ENCODE data around the gene CLEC3A. TPM values are rescaled to one million over a fixed set of nuclear protein-coding genes. Genes with fewer than 3 reads are reported as not detected.
A peak's percentile ranks its signal among the peaks of the same experiment; 100 is the strongest.

CLEC3A gene
- under 1 TPM in 1 of 4 donors, not detected in 3; 0.04 TPM for polyA plus RNA-seq
- long read RNA-seq, donor 1: 0 reads
- long read RNA-seq, donor 2: 0 reads
- long read RNA-seq, donor 3: 0 reads
- long read RNA-seq, donor 4: 0 reads
- long read RNA-seq, donor 5: 0 reads
- long read RNA-seq, donor 6: 0 reads
- long read RNA-seq, donor 7: 0 reads
- long read RNA-seq, donor 8: 0 reads
- long read RNA-seq, donor 9: 0 reads
- long read RNA-seq, donor 10: 0 reads

- Histone ChIP-seq H3K4me3 (ENCODE audit: low read depth in 1 of 3, low read length in 3 of 3) (no peak within 1 kb of the TSS), H3K27me3 (ENCODE audit: control insufficient read depth in 3 of 3, insufficient read depth in 3 of 3, low read length in 3 of 3) (no peaks in the 10 kb centered on the region), H3K36me3 (ENCODE audit: control insufficient read depth in 3 of 3, insufficient read depth in 2 of 3, low read depth in 1 of 3, low read length in 3 of 3) (no peaks in the 10 kb centered on the region), H3K9me3 (ENCODE audit: control insufficient read depth in 2 of 2, insufficient read depth in 1 of 2, low read depth in 1 of 2, low read length in 1 of 2) (no peaks in the 10 kb centered on the region), H3K4me1 (ENCODE audit: control insufficient read depth in 3 of 3, insufficient read depth in 2 of 3, low read depth in 1 of 3, low read length in 2 of 3) (no peaks in the 10 kb centered on the region), H3K27ac (ENCODE audit: low read depth in 1 of 3, low read length in 2 of 3) (no peak within 1 kb of the TSS)
- no peak for DNase-seq
- no peak for FAIRE-seq
- WGBS, 3 donors: 46 to 55% (median 51%) methylated on average over 5 of the region's 5 CpGs
Measured at GRCh38 chr16:78022347-78023060, at the start of gene CLEC3A. Gene CLEC3A (plus strand): TSS chr16:78022548. CDS start chr16:78022627, 79 bp downstream.

- WGBS, 3 donors: 56 to 77% (median 71%) methylated on average over 5 of the region's 5 CpGs
- DNase-seq (peak in 1 of 2 donors; percentile 34), FAIRE-seq (no peak)
Measured at GRCh38 chr16:77974883-77975282, 47.5 kb upstream of the CLEC3A start.

DNA sequence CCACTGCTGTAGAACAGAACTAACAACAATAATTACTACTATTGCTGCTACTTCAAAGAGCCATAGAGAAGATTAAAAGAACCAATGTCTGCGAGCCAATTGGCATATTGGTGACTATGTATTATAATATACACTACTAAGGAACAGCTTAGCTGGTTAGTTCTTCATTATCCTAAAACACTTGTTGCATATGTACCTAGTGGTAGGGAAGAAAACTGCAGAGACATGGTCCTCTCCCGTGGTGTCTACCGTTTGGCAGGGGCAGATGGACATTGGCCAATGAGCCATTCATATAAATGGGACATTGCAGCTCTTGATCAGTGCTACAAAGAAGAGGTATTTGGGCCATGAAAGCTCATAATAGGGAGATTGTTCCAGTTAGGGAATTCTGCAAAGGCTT, 46.4 kb upstream of the CLEC3A start:
- DNase-seq (no peak), FAIRE-seq (no peak)
- Histone ChIP-seq H3K4me3 (ENCODE audit: low read depth in 1 of 3, low read length in 3 of 3) (no peak overlapping the region), H3K27ac (ENCODE audit: low read depth in 1 of 3, low read length in 2 of 3) (no peak overlapping the region), H3K4me1 (ENCODE audit: control insufficient read depth in 3 of 3, insufficient read depth in 2 of 3, low read depth in 1 of 3, low read length in 2 of 3) (no peaks in the 10 kb centered on the region), H3K27me3 (ENCODE audit: control insufficient read depth in 3 of 3, insufficient read depth in 3 of 3, low read length in 3 of 3) (no peaks in the 10 kb centered on the region), H3K36me3 (ENCODE audit: control insufficient read depth in 3 of 3, insufficient read depth in 2 of 3, low read depth in 1 of 3, low read length in 3 of 3) (no peaks in the 10 kb centered on the region), H3K9me3 (ENCODE audit: control insufficient read depth in 2 of 2, insufficient read depth in 1 of 2, low read depth in 1 of 2, low read length in 1 of 2) (no peaks in the 10 kb centered on the region)
- 39 to 61% (median 46%) methylated on average over 3 of the region's 3 CpGs for WGBS, 3 donors

More at GRCh38 chr16:77974883-77975282, 47.5 kb upstream of the CLEC3A start:
- Histone ChIP-seq H3K4me3 (ENCODE audit: low read depth in 1 of 3, low read length in 3 of 3) (no peak overlapping the region), H3K27ac (ENCODE audit: low read depth in 1 of 3, low read length in 2 of 3) (no peak overlapping the region), H3K4me1 (ENCODE audit: control insufficient read depth in 3 of 3, insufficient read depth in 2 of 3, low read depth in 1 of 3, low read length in 2 of 3) (no peaks in the 10 kb centered on the region), H3K36me3 (ENCODE audit: control insufficient read depth in 3 of 3, insufficient read depth in 2 of 3, low read depth in 1 of 3, low read length in 3 of 3) (no peaks in the 10 kb centered on the region), H3K27me3 (ENCODE audit: control insufficient read depth in 3 of 3, insufficient read depth in 3 of 3, low read length in 3 of 3) (no peaks in the 10 kb centered on the region), H3K9me3 (ENCODE audit: control insufficient read depth in 2 of 2, insufficient read depth in 1 of 2, low read depth in 1 of 2, low read length in 1 of 2) (no peaks in the 10 kb centered on the region)

DNA sequence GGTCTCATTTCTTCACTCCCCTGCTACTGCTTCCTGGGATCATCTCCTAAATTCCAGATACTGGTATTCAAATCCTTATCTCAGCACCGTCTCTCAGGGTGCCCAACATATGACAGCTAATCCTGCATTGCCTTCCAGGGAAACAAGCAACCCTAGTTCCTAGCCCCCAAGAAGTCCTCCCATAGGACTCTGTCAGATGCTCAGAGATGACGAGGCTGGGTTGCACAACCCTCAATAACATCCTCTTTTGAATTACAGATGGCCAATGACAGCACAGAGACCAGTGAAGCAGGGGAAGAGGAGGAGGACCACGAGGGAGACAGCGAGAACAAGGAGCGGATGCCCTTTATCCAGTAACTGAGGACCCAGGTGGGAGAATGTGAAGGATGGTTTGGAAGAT, 45.0 kb upstream of the CLEC3A start:
- FAIRE-seq: no peak
- no peaks in the 10 kb centered on the region for H3K4me1 ChIP-seq (ENCODE audit: control insufficient read depth in 3 of 3, insufficient read depth in 2 of 3, low read depth in 1 of 3, low read length in 2 of 3)
- H3K27ac ChIP-seq (ENCODE audit: low read depth in 1 of 3, low read length in 2 of 3): no peak overlapping the region
- H3K27me3 ChIP-seq (ENCODE audit: control insufficient read depth in 3 of 3, insufficient read depth in 3 of 3, low read length in 3 of 3): no peaks in the 10 kb centered on the region
- no peaks in the 10 kb centered on the region for H3K36me3 ChIP-seq (ENCODE audit: control insufficient read depth in 3 of 3, insufficient read depth in 2 of 3, low read depth in 1 of 3, low read length in 3 of 3)
- 57 to 76% (median 63%) methylated on average over 5 of the region's 5 CpGs for WGBS, 3 donors
- no peak for DNase-seq
- no peak overlapping the region for H3K4me3 ChIP-seq (ENCODE audit: low read depth in 1 of 3, low read length in 3 of 3)
- no peaks in the 10 kb centered on the region for H3K9me3 ChIP-seq (ENCODE audit: control insufficient read depth in 2 of 2, insufficient read depth in 1 of 2, low read depth in 1 of 2, low read length in 1 of 2)

DNA sequence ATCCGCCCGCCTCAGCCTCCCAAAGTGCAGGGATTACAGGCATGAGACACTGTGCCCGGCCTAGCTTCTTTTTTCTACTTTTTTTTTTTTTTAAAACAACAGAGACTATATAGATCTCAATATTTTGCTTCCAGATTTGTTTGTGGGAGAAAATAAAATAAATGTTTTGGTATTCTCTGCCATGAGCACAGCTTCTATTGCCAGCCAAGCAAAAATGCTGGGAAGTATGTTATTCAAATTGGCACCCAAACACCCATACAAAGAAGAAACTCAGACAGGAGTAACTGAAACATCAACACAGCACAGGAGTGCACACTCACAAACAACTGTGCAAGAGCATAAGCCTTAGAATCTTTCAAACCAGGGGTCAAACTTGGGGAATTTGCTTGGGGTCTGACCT, 37.2 kb upstream of the CLEC3A start:
- FAIRE-seq (no peak), DNase-seq (no peak)
- WGBS, 3 donors: 80 to 85% (median 81%) methylated on average over 3 of the region's 3 CpGs
- H3K27ac ChIP-seq (ENCODE audit: low read depth in 1 of 3, low read length in 2 of 3): no peak overlapping the region
- no peaks in the 10 kb centered on the region for H3K9me3 ChIP-seq (ENCODE audit: control insufficient read depth in 2 of 2, insufficient read depth in 1 of 2, low read depth in 1 of 2, low read length in 1 of 2)
- no peaks in the 10 kb centered on the region for H3K36me3 ChIP-seq (ENCODE audit: control insufficient read depth in 3 of 3, insufficient read depth in 2 of 3, low read depth in 1 of 3, low read length in 3 of 3)
- no peaks in the 10 kb centered on the region for H3K27me3 ChIP-seq (ENCODE audit: control insufficient read depth in 3 of 3, insufficient read depth in 3 of 3, low read length in 3 of 3)
- no peaks in the 10 kb centered on the region for H3K4me1 ChIP-seq (ENCODE audit: control insufficient read depth in 3 of 3, insufficient read depth in 2 of 3, low read depth in 1 of 3, low read length in 2 of 3)
- no peak overlapping the region for H3K4me3 ChIP-seq (ENCODE audit: low read depth in 1 of 3, low read length in 3 of 3)

DNA sequence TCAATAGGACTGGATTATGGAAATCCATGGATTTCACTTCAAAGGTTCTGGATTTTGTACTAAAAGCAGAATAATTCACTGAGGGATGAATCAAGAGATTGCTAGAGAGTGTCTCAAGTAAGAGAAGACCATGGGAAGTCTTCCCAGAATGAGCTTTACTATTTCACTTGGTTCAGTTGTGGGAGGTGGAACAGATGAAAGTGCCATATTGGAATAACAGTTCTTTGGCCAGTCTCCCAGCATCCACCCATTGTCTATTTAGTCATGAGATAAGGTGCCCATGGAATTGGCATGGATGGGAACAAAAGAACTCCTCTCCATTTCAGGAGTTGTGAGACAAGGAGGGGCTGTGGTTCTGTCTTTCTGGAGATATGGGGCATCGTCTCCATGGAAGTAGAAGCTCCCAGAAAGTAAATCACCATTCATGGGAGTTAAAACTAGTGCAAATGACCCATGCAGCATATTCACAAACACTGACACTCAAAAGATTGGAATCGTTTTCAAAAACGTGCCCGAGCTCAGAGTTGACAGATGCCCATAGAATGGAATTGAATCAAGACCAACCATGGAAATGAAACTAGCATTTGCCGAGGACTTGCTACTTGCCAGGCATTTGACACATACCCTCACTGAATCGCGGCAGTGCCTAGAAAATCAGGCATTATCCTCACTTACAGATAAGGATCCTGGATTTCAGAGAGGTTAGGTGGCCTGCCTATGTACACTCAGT, 36.2 kb upstream of the CLEC3A start:
- Histone ChIP-seq H3K27ac (ENCODE audit: low read depth in 1 of 3, low read length in 2 of 3) (no peak overlapping the region), H3K4me3 (ENCODE audit: low read depth in 1 of 3, low read length in 3 of 3) (no peak overlapping the region), H3K36me3 (ENCODE audit: control insufficient read depth in 3 of 3, insufficient read depth in 2 of 3, low read depth in 1 of 3, low read length in 3 of 3) (no peaks in the 10 kb centered on the region), H3K9me3 (ENCODE audit: control insufficient read depth in 2 of 2, insufficient read depth in 1 of 2, low read depth in 1 of 2, low read length in 1 of 2) (no peaks in the 10 kb centered on the region), H3K27me3 (ENCODE audit: control insufficient read depth in 3 of 3, insufficient read depth in 3 of 3, low read length in 3 of 3) (no peaks in the 10 kb centered on the region), H3K4me1 (ENCODE audit: control insufficient read depth in 3 of 3, insufficient read depth in 2 of 3, low read depth in 1 of 3, low read length in 2 of 3) (no peaks in the 10 kb centered on the region)
- FAIRE-seq: no peak
- DNase-seq: no peak
- 89 to 93% (median 92%) methylated on average over 7 of the region's 7 CpGs for WGBS, 3 donors

GRCh38 chr16:77987810-77988209, 34.5 kb upstream of the CLEC3A start:
- H3K4me1 ChIP-seq (ENCODE audit: control insufficient read depth in 3 of 3, insufficient read depth in 2 of 3, low read depth in 1 of 3, low read length in 2 of 3): no peaks in the 10 kb centered on the region
- no peak overlapping the region for H3K4me3 ChIP-seq (ENCODE audit: low read depth in 1 of 3, low read length in 3 of 3)
- FAIRE-seq (no peak), DNase-seq (no peak)
- H3K36me3 ChIP-seq (ENCODE audit: control insufficient read depth in 3 of 3, insufficient read depth in 2 of 3, low read depth in 1 of 3, low read length in 3 of 3): no peaks in the 10 kb centered on the region
- no peaks in the 10 kb centered on the region for H3K9me3 ChIP-seq (ENCODE audit: control insufficient read depth in 2 of 2, insufficient read depth in 1 of 2, low read depth in 1 of 2, low read length in 1 of 2)
- 18 to 47% (median 26%) methylated on average over 2 of the region's 2 CpGs for WGBS, 3 donors
- peak overlapping the region in 1 of 3 donors; percentile 27 for H3K27ac ChIP-seq (ENCODE audit: low read depth in 1 of 3, low read length in 2 of 3)
- no peaks in the 10 kb centered on the region for H3K27me3 ChIP-seq (ENCODE audit: control insufficient read depth in 3 of 3, insufficient read depth in 3 of 3, low read length in 3 of 3)

- WGBS, 3 donors: 63 to 76% (median 68%) methylated on average over 4 of the region's 4 CpGs
- H3K27ac ChIP-seq (ENCODE audit: low read depth in 1 of 3, low read length in 2 of 3): no peak overlapping the region
- H3K4me3 ChIP-seq (ENCODE audit: low read depth in 1 of 3, low read length in 3 of 3): no peak overlapping the region
- no peaks in the 10 kb centered on the region for H3K27me3 ChIP-seq (ENCODE audit: control insufficient read depth in 3 of 3, insufficient read depth in 3 of 3, low read length in 3 of 3)
- no peaks in the 10 kb centered on the region for H3K36me3 ChIP-seq (ENCODE audit: control insufficient read depth in 3 of 3, insufficient read depth in 2 of 3, low read depth in 1 of 3, low read length in 3 of 3)
- no peaks in the 10 kb centered on the region for H3K9me3 ChIP-seq (ENCODE audit: control insufficient read depth in 2 of 2, insufficient read depth in 1 of 2, low read depth in 1 of 2, low read length in 1 of 2)
- DNase-seq (no peak), FAIRE-seq (no peak)
- H3K4me1 ChIP-seq (ENCODE audit: control insufficient read depth in 3 of 3, insufficient read depth in 2 of 3, low read depth in 1 of 3, low read length in 2 of 3): no peaks in the 10 kb centered on the region
Measured at GRCh38 chr16:77989846-77990245, 32.5 kb upstream of the CLEC3A start.
